ENCODE data around the gene SECTM1.

SECTM1 gene

DNA sequence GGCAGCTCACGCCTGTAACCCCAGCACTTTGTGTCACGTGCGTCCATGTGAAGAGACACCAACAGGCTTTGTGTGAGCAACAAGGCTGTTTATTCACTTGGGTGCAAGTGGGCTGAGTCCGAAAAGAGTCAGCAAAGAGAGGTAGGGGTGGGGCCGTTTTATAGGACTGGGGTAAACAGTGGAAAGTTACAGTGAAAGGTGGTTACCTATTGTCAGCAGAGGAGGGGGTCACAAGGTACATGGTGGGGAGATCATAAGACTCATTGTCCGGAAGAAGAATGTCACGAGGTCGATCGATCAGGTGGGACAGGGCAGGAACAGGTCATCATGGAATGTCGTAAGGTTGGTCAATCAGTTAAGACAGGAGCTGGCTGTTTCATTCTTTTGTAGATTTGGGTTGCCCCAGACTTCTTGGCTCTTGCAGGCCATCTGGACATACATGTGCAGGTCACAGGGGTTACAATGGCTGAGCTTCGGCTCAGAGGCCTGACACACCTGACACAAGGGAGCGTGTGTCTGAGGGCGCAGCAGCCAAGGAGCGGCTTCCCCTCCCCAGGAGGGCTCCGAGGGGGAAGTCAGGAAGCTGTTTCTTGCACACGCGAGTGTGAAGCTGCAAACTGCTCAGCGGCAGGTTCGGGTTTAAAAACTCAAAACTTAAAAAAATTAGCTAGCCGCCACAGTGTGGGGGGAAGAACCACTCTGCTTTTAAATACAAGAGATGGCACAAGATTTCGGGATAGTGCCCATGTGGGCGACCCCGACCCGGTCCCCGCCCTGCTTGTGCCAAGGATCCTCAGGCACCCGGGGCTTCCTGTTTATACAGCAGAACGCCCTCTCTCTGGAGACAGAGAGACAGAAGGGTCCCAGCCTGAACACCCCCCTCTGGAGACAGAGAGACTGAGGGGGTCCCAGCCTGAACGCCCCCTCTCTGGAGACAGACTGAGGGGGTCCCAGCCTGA lies 13.1 kb upstream of the SECTM1 start:
- no peak for TF ChIP-seq ZNF274 (IDR thresholded peaks at IDR 0.05; ENCODE audit: low read depth, low read length)
- no peak overlapping the region for H3K4me3 ChIP-seq (ENCODE audit: low read length)

DNA sequence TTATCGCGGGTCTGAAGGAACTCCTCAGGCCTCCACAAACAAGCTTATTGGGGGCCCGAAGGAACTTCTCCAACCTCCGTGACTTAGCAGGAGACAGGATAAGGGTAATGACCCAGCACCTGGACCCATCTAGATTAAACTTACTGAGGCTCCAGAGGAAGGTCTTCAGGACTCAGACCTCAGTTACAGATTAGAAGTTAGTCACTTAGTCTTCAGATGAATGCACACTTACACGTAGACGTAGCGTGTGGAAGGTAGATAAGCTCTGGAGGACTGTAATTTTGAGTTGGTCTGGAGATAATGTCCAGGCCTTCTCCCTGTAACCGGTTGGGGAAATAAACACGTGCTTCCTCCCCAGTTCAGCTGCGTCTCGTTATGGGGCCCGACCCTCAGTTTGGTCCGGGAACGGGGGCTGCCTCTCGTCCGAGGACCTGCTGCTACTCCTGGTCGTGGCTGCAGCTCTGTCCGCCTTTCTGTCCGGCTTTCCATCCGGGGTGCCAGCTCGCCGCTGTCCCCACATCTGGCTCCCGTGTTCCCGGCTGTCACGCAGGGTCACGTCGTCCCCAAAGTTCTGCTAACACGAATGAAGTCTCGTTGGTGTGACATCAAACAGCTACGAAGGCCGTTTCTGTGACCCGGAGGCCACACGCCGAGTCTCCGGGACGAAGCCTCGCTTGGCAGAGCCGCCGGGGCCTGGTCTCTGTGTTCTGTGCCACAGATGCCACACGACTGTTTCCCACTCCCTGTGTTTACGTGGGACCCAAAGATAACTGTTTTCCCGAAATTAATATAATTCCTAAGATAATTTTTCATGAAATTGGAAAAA lies 11.8 kb upstream of the SECTM1 start:
- TF ChIP-seq ZNF274 (IDR thresholded peaks at IDR 0.05; ENCODE audit: low read depth, low read length), result no peak

DNA sequence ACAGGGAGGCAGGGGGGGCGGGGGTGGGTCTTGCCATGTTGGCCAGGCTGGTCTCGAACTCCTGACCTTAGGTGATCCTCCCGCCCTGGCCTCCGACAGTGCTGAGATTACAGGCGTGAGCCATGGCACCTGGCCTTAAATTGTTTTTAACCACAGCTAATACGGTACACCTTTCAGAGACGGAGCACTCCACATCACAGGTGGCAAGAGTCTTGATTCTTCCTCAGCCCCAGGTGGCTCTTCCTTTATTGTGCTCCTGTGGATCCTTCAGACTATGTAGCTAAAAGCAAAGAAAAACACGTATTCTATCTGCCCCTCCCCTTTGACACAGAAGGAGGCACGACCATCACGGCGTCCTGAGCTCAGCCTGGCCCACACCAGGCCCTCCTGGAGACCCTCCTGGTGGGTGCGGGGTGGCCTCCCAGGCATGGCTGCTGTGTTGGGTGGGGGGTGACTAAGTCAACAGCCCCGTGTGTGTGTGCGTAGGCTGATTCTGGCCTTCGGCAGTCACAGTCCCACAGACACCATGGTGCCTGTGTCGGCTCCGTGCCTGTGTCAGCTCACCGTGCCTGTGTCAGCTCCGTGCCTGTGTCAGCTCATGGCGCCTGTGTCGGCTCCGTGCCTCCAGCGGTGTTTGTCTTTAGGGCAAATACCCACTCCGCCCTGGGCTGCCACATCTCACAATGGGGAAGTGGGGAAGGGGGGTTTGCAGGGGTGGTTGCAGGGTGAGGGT lies 10.8 kb upstream of the SECTM1 start:
- TF ChIP-seq ZNF274 (IDR thresholded peaks at IDR 0.05; ENCODE audit: low read depth, low read length), result no peak
- H3K4me3 ChIP-seq (ENCODE audit: low read length), result no peak overlapping the region

More for the DNA sequence above, 11.8 kb upstream of the SECTM1 start:
- no peak overlapping the region for H3K4me3 ChIP-seq (ENCODE audit: low read length)

GRCh38 chr17:82343560-82343959 lies 10.0 kb upstream of the SECTM1 start:
- no peak overlapping the region for H3K4me3 ChIP-seq (ENCODE audit: low read length)
- no peak for TF ChIP-seq ZNF274 (IDR thresholded peaks at IDR 0.05; ENCODE audit: low read depth, low read length)

GRCh38 chr17:82342361-82343079 lies 9.0 kb upstream of the SECTM1 start:
- no peak for TF ChIP-seq ZNF274 (IDR thresholded peaks at IDR 0.05; ENCODE audit: low read depth, low read length)
- no peak overlapping the region for H3K4me3 ChIP-seq (ENCODE audit: low read length)

DNA sequence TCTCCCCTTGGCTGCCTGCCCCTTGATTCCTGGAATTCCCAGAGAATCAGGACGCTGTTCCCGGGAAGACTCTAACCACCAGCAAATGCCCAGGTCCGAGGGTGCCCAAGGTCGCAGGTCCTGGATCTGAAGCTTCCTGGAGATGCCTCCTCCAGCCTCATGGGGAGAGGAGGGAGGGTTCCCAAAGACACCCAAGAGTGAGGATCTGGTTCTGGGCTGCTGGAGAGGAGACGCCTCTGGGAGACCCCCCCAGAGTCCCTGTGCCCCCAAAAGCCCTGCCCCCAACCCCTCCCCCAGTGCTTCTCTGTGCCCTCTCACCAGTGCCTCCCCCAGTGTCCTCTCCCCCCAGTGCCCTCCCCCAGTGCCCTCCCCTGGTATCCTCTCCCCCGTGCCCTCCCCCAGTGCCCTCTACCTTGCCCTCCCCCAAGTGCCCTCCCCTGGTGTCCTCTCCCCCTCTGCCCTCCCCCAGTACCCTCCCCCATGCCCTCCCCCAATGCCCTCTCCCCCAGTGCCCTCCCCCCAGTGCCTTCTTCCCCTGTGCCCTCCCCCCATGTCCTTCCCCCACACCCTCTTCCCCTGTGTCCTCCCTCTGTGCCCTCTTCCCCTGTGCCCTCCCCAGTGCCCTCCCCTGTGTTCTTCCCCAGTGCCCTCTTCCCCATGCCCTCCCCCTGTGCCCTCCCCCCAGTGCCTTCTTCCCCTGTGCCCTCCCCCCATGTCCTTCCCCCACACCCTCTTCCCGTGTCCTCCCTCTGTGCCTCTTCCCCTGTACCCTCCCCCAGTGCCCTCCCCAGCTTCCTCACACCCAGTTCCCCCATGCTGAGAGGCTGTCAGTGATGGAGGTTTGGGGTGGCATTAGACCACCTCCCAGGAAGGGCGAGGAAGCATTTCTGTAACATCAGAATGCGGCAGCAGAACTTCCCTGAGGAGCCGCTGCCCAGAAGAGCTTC lies 6.3 kb upstream of the SECTM1 start:
- no peak for TF ChIP-seq ZNF274 (IDR thresholded peaks at IDR 0.05; ENCODE audit: low read depth, low read length)
- H3K4me3 ChIP-seq (ENCODE audit: low read length), result no peak overlapping the region

GRCh38 chr17:82338858-82339633 lies 5.5 kb upstream of the SECTM1 start:
- H3K4me3 ChIP-seq (ENCODE audit: low read length), result no peak overlapping the region
- TF ChIP-seq ZNF274 (IDR thresholded peaks at IDR 0.05; ENCODE audit: low read depth, low read length), result no peak

GRCh38 chr17:82334622-82335394 lies 1.2 kb upstream of the SECTM1 start:
- no peak for TF ChIP-seq ZNF274 (IDR thresholded peaks at IDR 0.05; ENCODE audit: low read depth, low read length)
- peak overlapping the region; percentile 24; the same call in 1 of the 2 replicates for H3K4me3 ChIP-seq (ENCODE audit: low read length)

GRCh38 chr17:82334204-82334621 lies 647 bp upstream of the SECTM1 start:
- H3K4me3 ChIP-seq (ENCODE audit: low read length), result no peak overlapping the region; the same call in 1 of the 2 replicates
- no peak for TF ChIP-seq ZNF274 (IDR thresholded peaks at IDR 0.05; ENCODE audit: low read depth, low read length)

DNA sequence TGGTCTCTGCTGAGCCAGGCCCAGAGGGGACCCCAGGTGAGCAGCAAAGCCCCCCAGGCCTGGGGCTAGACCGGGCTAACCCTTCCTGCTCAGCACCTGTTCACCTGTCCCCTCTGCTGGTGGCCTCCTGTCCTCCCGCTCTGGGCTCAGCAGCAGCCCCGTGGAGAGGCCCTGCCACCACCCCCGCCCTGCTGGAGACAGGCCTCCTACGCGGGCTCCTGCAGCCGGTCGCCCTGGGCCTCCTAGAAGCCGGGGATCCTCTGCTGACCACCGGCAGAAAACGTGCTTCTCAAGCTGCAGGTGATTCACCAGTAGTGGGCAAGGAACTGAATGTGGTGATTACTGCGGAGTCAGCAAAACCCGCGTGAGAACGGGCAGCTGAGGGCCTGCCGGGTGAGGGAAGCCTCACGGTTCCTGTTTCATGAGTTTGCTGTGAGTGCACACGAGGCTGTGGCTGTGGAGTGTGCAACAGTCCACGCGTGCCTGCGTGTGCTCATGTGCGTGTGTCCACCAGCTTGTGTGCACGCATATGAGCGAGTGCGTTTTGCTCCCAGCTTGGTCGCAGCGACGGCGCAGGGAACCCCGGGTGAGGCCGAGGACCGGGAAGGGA lies 792 bp downstream of the SECTM1 start:
- TF ChIP-seq ZNF274 (IDR thresholded peaks at IDR 0.05; ENCODE audit: low read depth, low read length), result no peak
- no peak overlapping the region for H3K4me3 ChIP-seq (ENCODE audit: low read length)
